OCI-LY1 (cell line): ENCODE results near the gene SLC19A1.

Experiments used
- H2AFZ ChIP-seq: fragments of 200-600 bp; sonication (generic), shearing (Covaris generic); 2 replicates; pipeline ENCODE4 v1.6.0; 2014; ENCODE audit warnings: antibody characterized with exemption, mild to moderate bottlenecking, low read length
- H3F3A ChIP-seq: fragments of 200-600 bp; sonication (generic), shearing (Covaris generic); 2 replicates; pipeline ENCODE4 v1.6.0; 2014; ENCODE audit warnings: mild to moderate bottlenecking, antibody characterized with exemption, low read length, moderate library complexity; ENCODE audit not compliant: insufficient read depth
- H3K27ac ChIP-seq: fragments of 200-600 bp; sonication (generic); 2 replicates; pipeline ENCODE4 v1.5.1; 2014; ENCODE audit warnings: low read length, mixed run types, mild to moderate bottlenecking, low read depth; ENCODE audit not compliant: poor library complexity, severe bottlenecking
- H3K27me3 ChIP-seq: fragments of 200-600 bp; sonication (generic); 2 replicates; pipeline ENCODE4 v1.6.0; 2014; ENCODE audit warnings: antibody characterized with exemption, mild to moderate bottlenecking, low read length, moderate library complexity; ENCODE audit not compliant: insufficient read depth
- H3K36me3 ChIP-seq: fragments of 200-600 bp; sonication (generic); 2 replicates; pipeline ENCODE4 v1.6.1; 2014; ENCODE audit warnings: mild to moderate bottlenecking, antibody characterized with exemption, low read length, moderate library complexity, mixed read lengths; ENCODE audit not compliant: insufficient read depth
- H3K4me1 ChIP-seq: fragments of 200-600 bp; sonication (generic); 2 replicates; pipeline ENCODE4 v1.5.1; 2014; ENCODE audit warnings: mild to moderate bottlenecking, low read length, moderate library complexity; ENCODE audit not compliant: insufficient read depth, severe bottlenecking
- H3K4me2 ChIP-seq: fragments of 200-600 bp; sonication (generic), shearing (Covaris generic); 2 replicates; pipeline ENCODE4 v1.6.1; 2014; ENCODE audit warnings: low read length
- H3K4me3 ChIP-seq: fragments of 200-600 bp; sonication (generic); 2 replicates; pipeline ENCODE4 v1.5.1; 2014; ENCODE audit warnings: low read length, low read depth, mild to moderate bottlenecking, mixed read lengths; ENCODE audit not compliant: poor library complexity, severe bottlenecking
- H3K79me2 ChIP-seq: fragments of 200-600 bp; shearing (Covaris generic); 2 replicates; pipeline ENCODE4 v1.6.1; 2016; ENCODE audit warnings: mixed run types, low read length, mixed read lengths; ENCODE audit not compliant: insufficient read depth
- H3K9ac ChIP-seq: fragments of 200-600 bp; sonication (generic), shearing (Covaris generic); 2 replicates; pipeline ENCODE4 v1.6.1; 2014; ENCODE audit warnings: mild to moderate bottlenecking, low read length, mixed read lengths
- H3K9me2 ChIP-seq: fragments of 200-600 bp; sonication (generic), shearing (Covaris generic); 2 replicates; pipeline ENCODE4 v1.6.1; 2014; ENCODE audit warnings: low read depth, mild to moderate bottlenecking, low read length, mixed read lengths
- H3K9me3 ChIP-seq: fragments of 200-600 bp; shearing (Covaris generic); 2 replicates; pipeline ENCODE4 v1.6.1; 2014; ENCODE audit warnings: low read length, mixed read lengths
- H4K20me1 ChIP-seq: fragments of 200-600 bp; sonication (generic), shearing (Covaris generic); 2 replicates; pipeline ENCODE4 v1.6.0; 2016; ENCODE audit warnings: mild to moderate bottlenecking, low read length; ENCODE audit not compliant: insufficient read depth
- EZH2 ChIP-seq: fragments of 200-600 bp; sonication (generic), shearing (Covaris generic); IDR thresholded peaks from 2 replicates; pipeline ENCODE4 v1.8.0; 2017; ENCODE audit warnings: borderline replicate concordance, mixed run types, mild to moderate bottlenecking, antibody characterized with exemption, low read length, moderate library complexity, mixed read lengths
- TF ChIP-seq, protein P1 (sequence below): fragments of 200-600 bp; sonication (generic), shearing (Covaris generic); IDR thresholded peaks from 2 replicates; pipeline ENCODE4 v1.5.1; 2017; ENCODE audit warnings: mild to moderate bottlenecking, antibody characterized with exemption, low read length, moderate library complexity, mixed read lengths

Gene SLC19A1

DNA sequence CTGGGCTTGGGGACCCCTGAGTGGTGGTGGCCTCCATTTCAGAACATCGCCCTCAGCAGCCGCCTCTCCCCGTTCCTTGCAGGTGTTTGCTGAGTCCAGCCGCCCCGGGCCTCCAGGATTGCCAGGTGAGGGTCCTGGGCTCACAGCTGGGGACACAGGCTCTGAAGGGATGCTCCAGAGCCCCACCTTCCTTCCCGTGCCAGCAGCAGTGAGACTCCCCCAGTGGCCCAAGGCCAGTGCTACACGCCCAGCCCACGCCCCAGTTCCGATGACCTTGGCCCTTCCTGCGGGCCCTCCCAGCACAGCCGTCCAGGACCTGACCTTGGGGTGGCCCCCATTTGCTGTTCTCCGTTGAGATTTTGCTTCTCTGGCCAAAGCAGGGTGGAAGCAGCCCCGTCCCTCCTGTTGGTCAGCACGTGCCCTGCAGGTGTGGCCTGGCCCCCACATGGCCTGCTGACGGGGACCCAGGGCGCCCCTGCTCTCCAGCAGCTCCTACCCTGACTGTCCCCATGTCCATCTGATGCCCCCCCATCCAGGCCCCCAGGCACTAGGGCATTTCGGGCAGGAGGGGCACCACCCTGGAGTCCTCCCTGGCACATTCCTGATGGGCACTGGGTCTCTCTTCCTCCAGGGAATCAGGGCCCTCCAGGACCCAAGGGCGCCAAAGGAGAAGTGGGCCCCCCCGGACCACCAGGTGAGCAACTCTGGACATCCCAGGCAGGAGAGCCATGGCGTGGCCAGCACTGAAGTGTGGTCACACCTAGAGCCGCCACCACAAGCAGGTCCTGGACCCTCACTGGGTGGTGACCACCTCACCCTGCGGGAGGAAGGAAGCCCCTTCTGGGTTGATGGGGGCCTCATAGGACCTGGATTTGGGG lies 45.0 kb downstream of the SLC19A1 start:
- no peaks in the 10 kb centered on the region for H3K36me3 ChIP-seq
- H3K9me3 ChIP-seq = no peaks in the 10 kb centered on the region
- no peak overlapping the region for H3K27ac ChIP-seq
- H3K9ac ChIP-seq = no peak overlapping the region
- no peaks in the 10 kb centered on the region for H3F3A ChIP-seq
- no peaks in the 10 kb centered on the region for H4K20me1 ChIP-seq
- no peaks in the 10 kb centered on the region for H3K9me2 ChIP-seq
- no peak overlapping the region for H3K4me3 ChIP-seq
- H2AFZ ChIP-seq = no peak overlapping the region
- no peaks in the 10 kb centered on the region for H3K79me2 ChIP-seq
- H3K4me2 ChIP-seq = no peak overlapping the region
- H3K27me3 ChIP-seq = no peaks in the 10 kb centered on the region
- H3K4me1 ChIP-seq = no peaks in the 10 kb centered on the region
- TF ChIP-seq EZH2 = no peak
- TF ChIP-seq, protein P1, sequence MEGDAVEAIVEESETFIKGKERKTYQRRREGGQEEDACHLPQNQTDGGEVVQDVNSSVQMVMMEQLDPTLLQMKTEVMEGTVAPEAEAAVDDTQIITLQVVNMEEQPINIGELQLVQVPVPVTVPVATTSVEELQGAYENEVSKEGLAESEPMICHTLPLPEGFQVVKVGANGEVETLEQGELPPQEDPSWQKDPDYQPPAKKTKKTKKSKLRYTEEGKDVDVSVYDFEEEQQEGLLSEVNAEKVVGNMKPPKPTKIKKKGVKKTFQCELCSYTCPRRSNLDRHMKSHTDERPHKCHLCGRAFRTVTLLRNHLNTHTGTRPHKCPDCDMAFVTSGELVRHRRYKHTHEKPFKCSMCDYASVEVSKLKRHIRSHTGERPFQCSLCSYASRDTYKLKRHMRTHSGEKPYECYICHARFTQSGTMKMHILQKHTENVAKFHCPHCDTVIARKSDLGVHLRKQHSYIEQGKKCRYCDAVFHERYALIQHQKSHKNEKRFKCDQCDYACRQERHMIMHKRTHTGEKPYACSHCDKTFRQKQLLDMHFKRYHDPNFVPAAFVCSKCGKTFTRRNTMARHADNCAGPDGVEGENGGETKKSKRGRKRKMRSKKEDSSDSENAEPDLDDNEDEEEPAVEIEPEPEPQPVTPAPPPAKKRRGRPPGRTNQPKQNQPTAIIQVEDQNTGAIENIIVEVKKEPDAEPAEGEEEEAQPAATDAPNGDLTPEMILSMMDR = no peak

DNA sequence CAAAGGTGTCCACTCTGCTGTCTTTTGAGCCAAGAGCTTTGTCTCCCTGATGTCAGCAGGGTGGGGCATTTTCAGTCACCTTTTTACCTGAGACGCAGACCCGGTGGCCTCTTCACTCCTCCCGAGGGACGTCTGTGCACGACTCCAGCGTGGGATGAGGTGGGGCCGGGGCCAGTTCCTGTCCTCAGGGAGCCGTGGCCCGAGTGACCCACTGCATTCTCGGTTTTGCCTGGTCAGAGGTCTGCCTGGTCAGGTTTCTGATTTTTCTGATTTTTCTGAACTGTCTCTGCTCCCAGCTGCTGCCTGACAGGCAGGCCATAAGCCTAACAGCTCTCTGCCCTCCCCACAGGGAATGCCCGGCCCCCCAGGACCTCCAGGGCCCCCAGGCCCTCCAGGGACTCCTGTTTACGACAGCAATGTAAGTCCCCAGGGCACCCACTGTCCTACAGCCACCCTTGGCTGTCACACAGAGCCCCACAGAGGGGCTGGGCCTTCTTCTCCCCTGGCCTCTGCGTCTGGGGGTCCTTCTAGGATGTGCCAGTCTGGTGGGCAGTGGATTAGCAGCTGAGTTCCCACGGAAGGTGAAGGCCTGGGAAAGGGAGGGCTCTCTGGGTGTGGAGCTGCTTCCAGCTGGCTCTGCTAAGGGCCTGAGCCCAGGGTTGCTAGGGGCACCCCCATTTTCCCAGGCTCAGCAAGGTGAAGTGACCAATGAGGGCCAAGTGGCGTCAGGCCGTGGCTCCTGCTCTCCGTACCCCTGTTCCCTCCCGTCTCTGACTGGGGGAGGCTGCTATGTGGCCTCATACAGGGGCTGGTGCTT lies 45.9 kb downstream of the SLC19A1 start:
- no peaks in the 10 kb centered on the region for H3K79me2 ChIP-seq
- H4K20me1 ChIP-seq = no peaks in the 10 kb centered on the region
- no peaks in the 10 kb centered on the region for H3K9me2 ChIP-seq
- H3K4me1 ChIP-seq = no peaks in the 10 kb centered on the region
- no peak overlapping the region for H3K9ac ChIP-seq
- no peaks in the 10 kb centered on the region; the same call in 1 of the 2 replicates for H3K27me3 ChIP-seq
- no peak overlapping the region for H3K27ac ChIP-seq
- H3K36me3 ChIP-seq = no peaks in the 10 kb centered on the region
- H3F3A ChIP-seq = no peaks in the 10 kb centered on the region
- no peaks in the 10 kb centered on the region for H3K9me3 ChIP-seq
- no peak overlapping the region for H2AFZ ChIP-seq
- TF ChIP-seq, protein P1 = no peak
- no peak for TF ChIP-seq EZH2
- H3K4me3 ChIP-seq = no peak overlapping the region
- no peak overlapping the region for H3K4me2 ChIP-seq

DNA sequence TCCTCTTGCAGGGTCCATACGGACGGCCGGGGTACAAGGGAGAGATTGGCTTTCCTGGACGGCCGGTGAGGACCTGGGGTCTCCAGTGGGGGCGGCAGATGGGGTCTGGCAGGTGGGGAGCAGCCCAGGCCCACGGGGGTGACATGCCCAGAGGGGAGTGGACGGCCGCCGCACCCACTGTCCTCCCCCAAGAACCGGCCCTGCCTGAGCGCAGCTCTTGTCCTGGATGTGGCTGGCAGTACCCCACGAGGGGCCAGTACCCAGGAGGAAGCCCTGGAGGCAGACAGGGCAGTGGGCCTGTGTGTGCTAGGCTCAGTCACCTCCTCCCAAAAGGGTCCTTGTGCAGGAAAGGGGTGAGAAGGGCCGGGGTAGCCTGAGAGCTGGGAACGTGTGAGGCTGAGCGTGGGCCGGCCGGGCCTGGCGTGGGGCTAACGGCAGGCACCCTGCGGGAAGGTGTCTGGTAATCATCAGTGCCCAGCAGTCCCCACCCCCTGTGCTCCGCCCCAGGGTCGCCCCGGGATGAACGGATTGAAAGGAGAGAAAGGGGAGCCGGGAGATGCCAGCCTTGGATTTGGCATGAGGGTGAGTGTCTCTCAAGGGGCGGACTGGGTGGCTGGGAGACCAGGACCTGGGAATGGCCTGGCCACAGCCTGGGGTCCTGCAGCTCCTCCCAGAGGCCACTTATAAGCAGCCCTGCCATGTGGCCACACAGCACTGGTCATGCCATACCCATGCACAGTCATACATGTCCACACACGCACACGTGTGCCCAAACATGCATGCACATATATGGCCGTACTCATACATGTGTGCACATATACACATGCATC lies 47.2 kb downstream of the SLC19A1 start:
- no peaks in the 10 kb centered on the region for H3K36me3 ChIP-seq
- no peak overlapping the region for H3K9ac ChIP-seq

More for the DNA sequence above, 47.2 kb downstream of the SLC19A1 start:
- no peaks in the 10 kb centered on the region for H3F3A ChIP-seq
- H3K9me3 ChIP-seq = no peaks in the 10 kb centered on the region
- H3K9me2 ChIP-seq = no peaks in the 10 kb centered on the region
- no peaks in the 10 kb centered on the region for H3K79me2 ChIP-seq
- H4K20me1 ChIP-seq = no peaks in the 10 kb centered on the region
- TF ChIP-seq, protein P1 = no peak
- no peak for TF ChIP-seq EZH2
- H3K4me3 ChIP-seq = no peak overlapping the region
- no peak overlapping the region for H2AFZ ChIP-seq
- no peak overlapping the region for H3K27ac ChIP-seq
- H3K27me3 ChIP-seq = no peaks in the 10 kb centered on the region; the same call in 1 of the 2 replicates
- no peaks in the 10 kb centered on the region for H3K4me1 ChIP-seq
- H3K4me2 ChIP-seq = no peak overlapping the region
